ENCODE results near the gene ANXA8.

Gene ANXA8

GRCh38 chr10:47447209-47447608 lies 36.7 kb downstream of the ANXA8 start:
- DNase-seq: no peak

- no peak for DNase-seq
These were observed 38.2 kb downstream of the ANXA8 start for GRCh38 chr10:47445720-47446119.

GRCh38 chr10:47444047-47444446 lies 39.9 kb downstream of the ANXA8 start:
- no peak for DNase-seq

- DNase-seq: no peak
These were observed 40.8 kb downstream of the ANXA8 start for GRCh38 chr10:47443145-47443544.

- no peak for DNase-seq
These were observed 41.6 kb downstream of the ANXA8 start for GRCh38 chr10:47442351-47442750.

- no peak for DNase-seq
These were observed 42.0 kb downstream of the ANXA8 start for GRCh38 chr10:47441938-47442337.

- no peak for DNase-seq
These were observed 43.7 kb downstream of the ANXA8 start for GRCh38 chr10:47440207-47440606.

- DNase-seq: no peak
These were observed 44.9 kb downstream of the ANXA8 start for GRCh38 chr10:47438857-47439474.

GRCh38 chr10:47435081-47435480 lies 48.8 kb downstream of the ANXA8 start:
- DNase-seq: no peak

GRCh38 chr10:47425813-47426419 lies 58.0 kb downstream of the ANXA8 start:
- DNase-seq: no peak

- DNase-seq: no peak
These were observed 59.7 kb downstream of the ANXA8 start for GRCh38 chr10:47424231-47424630.

GRCh38 chr10:47423476-47423875 lies 60.4 kb downstream of the ANXA8 start:
- no peak for DNase-seq

GRCh38 chr10:47421057-47421952 lies 62.6 kb downstream of the ANXA8 start:
- DNase-seq: no peak

GRCh38 chr10:47420305-47421056 lies 63.4 kb downstream of the ANXA8 start:
- no peak for DNase-seq

- DNase-seq: no peak
These were observed 64.5 kb downstream of the ANXA8 start for GRCh38 chr10:47419421-47419820.

GRCh38 chr10:47418966-47419365 lies 64.9 kb downstream of the ANXA8 start:
- no peak for DNase-seq

GRCh38 chr10:47418321-47418720 lies 65.6 kb downstream of the ANXA8 start:
- no peak for DNase-seq
